ENCODE results near the gene C18orf63.
"Not testable (repeated sequence)": the region's sequence is repeated elsewhere in the genome, so short reads cannot be mapped to it uniquely, and the experiment has no call there.

C18orf63 gene

GRCh38 chr18:74286106-74286855 lies 29.4 kb upstream of the C18orf63 start:
- DNase-seq (ENCODE audit: insufficient read length, low spot score) (no peak), FAIRE-seq (no peak)

GRCh38 chr18:74286856-74287255 lies 28.8 kb upstream of the C18orf63 start:
- DNase-seq (ENCODE audit: insufficient read length, low spot score) (no peak), FAIRE-seq (no peak)

GRCh38 chr18:74288041-74288440 lies 27.6 kb upstream of the C18orf63 start:
- FAIRE-seq = no peak

GRCh38 chr18:74288730-74289129 lies 26.9 kb upstream of the C18orf63 start:
- FAIRE-seq = no peak
- DNase-seq (ENCODE audit: insufficient read length, low spot score) = no peak

More at GRCh38 chr18:74288041-74288440, 27.6 kb upstream of the C18orf63 start:
- no peak for DNase-seq (ENCODE audit: insufficient read length, low spot score)

- FAIRE-seq = no peak
- no peak for DNase-seq (ENCODE audit: insufficient read length, low spot score)
These were observed 26.5 kb upstream of the C18orf63 start for GRCh38 chr18:74289137-74289536.

- FAIRE-seq = no peak
- DNase-seq (ENCODE audit: insufficient read length, low spot score) = no peak
These were observed 25.6 kb upstream of the C18orf63 start for GRCh38 chr18:74290021-74290420.

- no peak for DNase-seq (ENCODE audit: insufficient read length, low spot score)
- no peak for FAIRE-seq
These were observed 24.7 kb upstream of the C18orf63 start for GRCh38 chr18:74290794-74291471.

GRCh38 chr18:74291472-74291770 lies 24.2 kb upstream of the C18orf63 start:
- no peak for FAIRE-seq
- no peak for DNase-seq (ENCODE audit: insufficient read length, low spot score)

GRCh38 chr18:74291771-74292540 lies 23.7 kb upstream of the C18orf63 start, which contains the start of gene CYB5A:
Gene CYB5A, minus strand, starts transcription at chr18:74291963. Its CDS starts 88 bp downstream, at chr18:74291875.
- peak; percentile 93 for DNase-seq (ENCODE audit: insufficient read length, low spot score)
- FAIRE-seq = peak; percentile 95

GRCh38 chr18:74292541-74292858 lies 23.1 kb upstream of the C18orf63 start:
- no peak for FAIRE-seq
- DNase-seq (ENCODE audit: insufficient read length, low spot score) = no peak

- not testable (repeated sequence) for DNase-seq (ENCODE audit: insufficient read length, low spot score); FAIRE-seq
These were observed 22.7 kb upstream of the C18orf63 start for GRCh38 chr18:74292982-74293381.

- FAIRE-seq = no peak
- no peak for DNase-seq (ENCODE audit: insufficient read length, low spot score)
These were observed 21.1 kb upstream of the C18orf63 start for GRCh38 chr18:74294526-74294925.

- no peak for FAIRE-seq
- DNase-seq (ENCODE audit: insufficient read length, low spot score) = no peak
These were observed 16.5 kb upstream of the C18orf63 start for GRCh38 chr18:74299162-74299561.

- no peak for DNase-seq (ENCODE audit: insufficient read length, low spot score)
- no peak for FAIRE-seq
These were observed 15.9 kb upstream of the C18orf63 start for GRCh38 chr18:74299746-74300145.

GRCh38 chr18:74303306-74303705 lies 12.3 kb upstream of the C18orf63 start:
- FAIRE-seq = no peak
- no peak for DNase-seq (ENCODE audit: insufficient read length, low spot score)

- no peak for DNase-seq (ENCODE audit: insufficient read length, low spot score)
- no peak for FAIRE-seq
These were observed 11.7 kb upstream of the C18orf63 start for GRCh38 chr18:74303936-74304335.

- peak; percentile 81 for FAIRE-seq
These were observed 5.2 kb upstream of the C18orf63 start for GRCh38 chr18:74310411-74310810.

GRCh38 chr18:74311000-74311399 lies 4.6 kb upstream of the C18orf63 start:
- no peak for FAIRE-seq
- DNase-seq (ENCODE audit: insufficient read length, low spot score) = no peak

More at GRCh38 chr18:74310411-74310810, 5.2 kb upstream of the C18orf63 start:
- DNase-seq (ENCODE audit: insufficient read length, low spot score) = peak; percentile 20

GRCh38 chr18:74314759-74315463 lies 728 bp upstream of the C18orf63 start:
- FAIRE-seq = no peak

GRCh38 chr18:74316257-74317170 lies 875 bp downstream of the C18orf63 start:
- FAIRE-seq = no peak
- DNase-seq (ENCODE audit: insufficient read length, low spot score) = peak; percentile 45

More at GRCh38 chr18:74314759-74315463, 728 bp upstream of the C18orf63 start:
- DNase-seq (ENCODE audit: insufficient read length, low spot score) = no peak

Measured in HTR-8/SVneo (cell line).